GM19351 (cell line): ENCODE results near the gene SLMAP.

Experiments
- ATAC-seq: cut with Tn5 transposase; IDR thresholded peaks from one replicate; pipeline ENCODE4 v1.9.1; 2021; ENCODE audit warnings: mild to moderate bottlenecking, moderate library complexity; ENCODE audit not compliant: unreplicated experiment

The SLMAP gene

DNA sequence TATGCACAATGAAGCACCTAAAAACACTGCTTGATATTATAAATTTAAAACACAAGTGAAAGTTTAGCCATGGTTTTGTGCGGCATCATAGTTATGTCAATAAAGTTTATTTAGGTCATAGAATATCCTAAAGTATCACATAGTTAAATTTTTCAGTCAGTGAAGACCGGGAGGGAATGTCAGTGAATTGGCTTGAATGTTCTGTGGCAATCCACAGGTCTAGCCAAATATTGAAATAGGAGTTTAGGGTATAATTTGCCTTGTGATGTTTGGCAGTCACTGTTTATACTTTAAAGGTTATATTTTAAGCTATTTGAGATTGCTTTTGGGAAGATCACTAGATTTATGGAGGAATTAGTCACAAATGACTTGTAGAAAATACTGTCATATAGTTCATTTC, 172.4 kb downstream of the SLMAP start:
- ATAC-seq: no peak

DNA sequence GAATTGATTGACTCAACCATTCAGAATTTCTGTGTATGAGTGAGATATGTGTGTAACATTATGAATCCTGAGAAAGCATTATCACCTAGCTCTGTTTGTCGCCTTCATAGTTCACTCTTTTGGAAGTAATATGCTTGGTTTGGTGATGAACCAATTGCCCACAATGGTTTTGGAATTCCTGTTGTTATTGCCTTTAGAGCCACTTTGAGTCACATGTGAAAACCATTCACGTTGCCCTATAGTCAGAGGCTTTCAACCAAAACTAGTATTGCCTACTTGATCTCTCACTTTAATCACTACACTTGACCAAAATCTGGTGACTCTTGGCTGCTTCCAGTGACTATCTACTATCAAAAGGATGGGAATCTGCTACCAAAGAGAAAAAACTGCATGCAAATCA, 173.9 kb downstream of the SLMAP start:
- ATAC-seq: no peak

DNA sequence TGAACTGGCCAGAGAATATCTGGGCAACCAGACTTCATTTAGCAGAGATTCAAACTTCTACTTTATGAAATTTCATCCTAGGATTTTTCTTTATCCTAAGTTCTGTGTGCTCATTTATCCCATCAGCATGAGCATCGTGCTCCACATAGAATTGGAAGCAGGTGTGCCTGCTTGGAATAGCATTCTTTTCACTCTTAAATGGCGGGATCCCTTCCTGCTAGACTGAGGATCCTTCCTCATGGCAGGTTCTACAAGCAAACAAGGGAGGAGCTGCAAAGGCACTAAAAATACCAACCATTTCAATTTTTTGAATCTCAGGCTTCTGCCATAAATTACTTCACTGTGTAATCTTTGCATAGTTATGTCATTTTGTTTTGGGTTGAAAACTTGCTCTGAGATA, 177.5 kb downstream of the SLMAP start:
- no peak for ATAC-seq

DNA sequence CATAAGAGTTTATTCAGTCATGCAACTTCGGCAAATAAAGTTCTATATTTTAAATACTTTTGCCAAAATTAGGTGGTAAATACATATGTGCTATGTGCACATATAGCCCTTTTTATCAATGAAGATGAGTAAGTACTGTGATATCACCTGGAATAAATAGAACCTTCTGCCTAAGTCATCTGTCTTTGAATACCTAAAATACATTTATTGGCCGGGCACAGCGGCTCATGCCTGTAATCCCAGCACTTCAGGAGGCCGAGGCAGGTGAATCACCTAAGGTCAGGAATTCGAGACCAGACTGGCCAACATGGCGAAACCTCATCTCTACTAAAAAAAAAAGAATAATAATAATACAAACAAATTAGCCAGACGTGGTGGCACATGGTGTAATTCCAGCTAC, 178.3 kb downstream of the SLMAP start:
- no peak for ATAC-seq

DNA sequence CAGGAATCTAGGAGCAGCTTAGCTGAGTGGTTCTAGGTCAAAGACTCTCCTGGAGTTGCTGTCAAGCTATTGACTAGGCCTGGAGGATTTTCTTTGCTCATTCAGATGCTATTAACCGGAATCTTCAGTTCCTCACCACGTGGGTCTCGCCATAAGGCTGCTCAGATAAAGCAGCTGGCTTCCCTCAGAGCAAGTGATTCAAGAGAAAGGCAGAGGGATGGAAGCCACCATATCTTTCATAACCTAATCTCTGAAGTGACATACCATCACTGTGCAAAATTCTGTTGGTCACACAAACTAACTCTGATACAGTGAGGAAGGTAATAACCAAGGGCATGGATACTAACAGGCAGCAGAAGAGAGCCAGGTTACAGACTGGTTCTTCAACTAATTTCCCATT, 179.4 kb downstream of the SLMAP start:
- no peak for ATAC-seq

DNA sequence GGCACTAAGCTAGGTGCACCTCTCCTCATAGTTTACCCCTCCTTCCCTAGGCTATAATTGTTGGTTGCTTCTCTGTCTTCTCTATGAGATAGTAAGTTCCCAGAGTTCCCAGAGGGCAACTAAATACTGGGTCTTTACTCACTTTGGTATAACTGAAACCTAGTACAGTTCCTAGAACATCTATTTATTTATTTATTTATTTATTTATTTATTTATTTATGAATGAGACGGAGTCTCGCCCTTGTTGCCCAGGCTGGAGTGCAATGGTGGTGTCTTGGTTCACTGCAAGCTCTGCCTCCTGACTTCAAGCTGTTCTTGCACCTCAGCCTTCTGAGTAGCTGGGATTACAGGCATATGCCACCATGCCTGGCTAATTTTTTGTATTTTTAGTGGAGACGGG, 181.0 kb downstream of the SLMAP start:
- ATAC-seq: no peak

DNA sequence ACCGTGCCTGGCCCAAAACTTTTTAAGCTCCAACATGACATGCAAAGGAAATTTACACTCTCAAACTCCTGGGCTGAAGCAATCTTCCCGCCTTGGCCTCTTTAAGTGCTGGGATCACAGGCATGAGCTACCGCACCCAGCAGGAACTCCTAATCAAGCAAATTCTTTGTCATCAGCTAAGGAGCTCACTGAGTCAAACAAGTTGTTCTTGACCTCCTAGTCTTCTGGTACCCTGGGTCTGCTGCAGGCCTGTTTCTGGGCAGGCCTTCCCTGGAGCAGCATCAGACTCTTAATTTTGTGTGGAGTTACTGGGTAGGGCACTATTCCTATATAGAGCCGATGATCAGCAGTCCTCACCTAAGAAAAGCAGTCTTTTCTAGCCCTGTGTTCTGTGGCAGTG, 183.7 kb downstream of the SLMAP start:
- no peak for ATAC-seq

DNA sequence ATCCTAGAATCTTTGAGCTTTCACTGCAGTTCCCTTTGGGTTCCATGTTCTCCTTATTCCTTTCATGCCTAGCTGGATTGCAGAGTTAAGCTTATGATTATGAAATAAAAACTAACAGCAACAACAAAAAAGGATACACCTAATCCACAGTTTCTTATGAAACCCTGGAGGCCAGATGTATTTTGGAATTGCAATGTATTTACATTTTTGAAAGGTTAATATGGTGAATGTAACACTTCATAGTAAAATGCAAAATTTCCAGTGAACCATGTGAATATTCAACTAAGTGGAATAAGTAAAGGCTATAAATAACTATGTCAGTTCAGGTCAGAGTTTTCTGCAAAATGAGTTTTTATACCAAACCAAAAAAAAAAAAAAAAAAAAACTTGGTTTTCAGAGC, 186.3 kb downstream of the SLMAP start:
- ATAC-seq: no peak

DNA sequence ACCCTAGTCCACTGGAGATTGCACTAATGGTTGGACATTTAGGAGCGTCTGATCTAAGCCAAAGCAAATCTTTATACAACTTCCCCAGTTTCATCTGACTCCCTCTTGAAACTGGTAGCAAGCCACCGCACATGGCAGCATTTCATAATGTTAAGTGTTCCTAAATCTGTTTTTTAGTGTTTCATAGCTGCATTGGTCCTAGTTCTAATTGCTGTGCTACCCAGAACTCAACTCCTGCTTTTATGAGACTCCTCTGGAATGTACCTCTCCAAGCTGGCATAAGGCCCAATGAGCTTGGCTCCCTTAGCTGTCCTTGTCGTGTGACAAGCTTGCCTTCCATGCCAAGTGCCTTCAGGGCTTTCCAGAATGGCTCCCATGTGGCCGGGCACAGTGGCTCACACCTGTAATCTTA, 186.8 kb downstream of the SLMAP start:
- no peak for ATAC-seq

DNA sequence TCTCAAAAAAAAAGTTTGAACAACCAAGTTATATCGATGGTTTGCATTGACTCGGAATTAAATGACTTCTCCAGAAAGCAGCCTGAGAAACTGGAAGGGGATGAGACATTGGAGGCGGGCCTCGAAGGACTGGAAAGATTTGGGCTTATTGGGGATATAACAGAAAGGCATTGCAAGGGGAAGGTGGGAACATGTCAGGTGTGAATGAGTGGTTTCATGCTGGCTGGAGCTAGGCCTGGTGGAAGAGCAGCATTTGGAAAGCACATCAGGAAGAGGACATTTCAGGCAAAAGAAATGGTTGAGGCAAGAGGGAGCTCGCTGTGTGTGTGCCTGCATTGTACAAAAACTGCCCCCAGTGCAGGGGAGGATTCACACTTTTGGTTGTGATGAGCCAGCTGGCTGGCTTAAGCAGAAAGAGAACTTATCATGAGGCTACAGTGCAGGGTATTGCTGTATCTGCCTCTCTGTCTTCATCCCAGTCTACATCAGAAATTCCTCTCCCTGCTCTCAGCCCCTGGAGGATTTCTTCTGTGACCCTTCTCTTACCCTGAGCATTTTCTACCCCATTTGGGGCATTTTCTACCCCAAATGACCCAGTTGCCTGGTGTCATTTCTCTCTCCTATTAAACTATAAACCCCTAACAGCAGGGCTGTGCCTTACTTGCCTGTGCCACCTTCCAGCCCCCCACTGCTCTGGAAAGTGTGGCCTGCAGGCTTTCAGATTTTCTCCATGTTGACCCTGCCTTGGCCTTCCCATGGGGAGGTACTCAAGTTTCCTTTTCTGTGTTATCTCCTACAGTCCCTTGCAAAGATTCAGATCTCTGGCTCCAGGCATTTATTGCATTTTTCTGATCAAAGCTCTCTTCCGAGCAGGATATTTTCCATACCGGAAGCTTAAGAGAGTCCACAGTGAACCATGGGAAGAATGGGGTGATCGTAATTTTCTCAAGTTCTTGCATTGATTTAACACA, 187.7 kb downstream of the SLMAP start:
- ATAC-seq: no peak

DNA sequence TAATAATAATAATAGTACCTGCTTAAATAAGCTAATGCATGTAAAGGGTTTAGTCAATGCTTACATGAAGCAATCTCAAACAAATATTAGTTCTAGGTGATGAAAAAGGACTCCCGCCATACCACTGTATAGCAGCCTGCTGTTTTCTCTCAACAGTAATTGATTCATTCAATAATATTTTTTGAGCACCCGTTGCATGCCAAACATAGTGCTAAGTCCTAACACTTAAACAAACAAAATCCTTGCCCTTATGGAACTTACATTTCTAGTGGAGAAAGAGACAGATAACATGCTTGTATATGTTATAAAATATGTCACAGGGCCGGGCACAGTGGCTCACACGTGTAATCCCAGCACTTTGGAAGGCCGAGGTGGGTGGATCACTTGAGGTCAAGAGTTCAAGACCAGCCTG, 190.9 kb downstream of the SLMAP start:
- no peak for ATAC-seq

DNA sequence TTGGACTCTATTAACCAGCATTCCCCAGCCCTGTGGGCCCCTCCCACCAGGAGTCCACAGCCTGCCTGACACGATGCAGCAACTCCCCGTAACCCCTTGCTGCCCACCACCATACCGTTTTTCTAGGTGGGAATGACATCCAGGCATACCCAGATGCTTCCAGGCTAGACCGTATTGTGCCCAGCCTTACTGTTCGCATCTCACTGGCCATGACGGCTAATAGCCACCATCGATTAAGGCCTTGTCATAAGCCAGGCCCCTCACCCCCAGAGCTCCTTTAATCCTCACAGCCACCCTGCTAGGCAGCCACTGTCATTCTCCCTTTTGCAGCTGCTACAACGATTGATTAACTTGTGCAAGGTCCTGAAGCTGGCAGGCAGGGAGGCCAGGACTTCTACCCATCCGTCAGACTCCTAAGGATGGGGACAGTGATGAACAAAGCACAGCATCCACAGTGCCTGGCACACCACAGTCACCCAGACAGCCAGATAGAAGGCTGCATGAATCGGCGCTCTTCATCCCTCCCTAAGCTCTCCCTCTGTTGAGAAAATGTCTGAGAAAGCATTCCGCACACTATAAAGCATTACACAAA, 192.1 kb downstream of the SLMAP start:
- ATAC-seq: no peak

DNA sequence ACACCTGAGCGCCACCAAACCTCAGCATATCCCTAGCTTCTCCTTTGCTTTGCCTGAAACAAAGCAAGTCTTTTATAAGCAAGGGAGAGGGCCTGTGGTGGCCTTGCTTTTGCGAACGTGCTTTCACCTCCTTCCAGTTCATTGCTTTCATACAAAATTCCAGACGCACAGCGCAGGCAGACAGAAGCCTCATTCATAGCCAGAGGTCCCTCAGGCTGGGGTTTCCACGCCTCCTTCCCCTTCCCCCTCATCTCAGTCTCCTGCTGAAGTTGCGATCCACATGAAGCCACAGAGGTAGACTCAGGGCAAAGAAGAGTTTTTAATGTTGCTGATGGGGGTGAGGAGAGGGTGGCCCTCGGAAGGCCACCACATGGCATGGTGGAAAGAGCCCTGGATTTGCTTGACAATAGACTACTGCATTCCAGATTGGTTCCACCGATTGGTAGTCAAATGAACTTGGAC, 192.7 kb downstream of the SLMAP start:
- no peak for ATAC-seq

DNA sequence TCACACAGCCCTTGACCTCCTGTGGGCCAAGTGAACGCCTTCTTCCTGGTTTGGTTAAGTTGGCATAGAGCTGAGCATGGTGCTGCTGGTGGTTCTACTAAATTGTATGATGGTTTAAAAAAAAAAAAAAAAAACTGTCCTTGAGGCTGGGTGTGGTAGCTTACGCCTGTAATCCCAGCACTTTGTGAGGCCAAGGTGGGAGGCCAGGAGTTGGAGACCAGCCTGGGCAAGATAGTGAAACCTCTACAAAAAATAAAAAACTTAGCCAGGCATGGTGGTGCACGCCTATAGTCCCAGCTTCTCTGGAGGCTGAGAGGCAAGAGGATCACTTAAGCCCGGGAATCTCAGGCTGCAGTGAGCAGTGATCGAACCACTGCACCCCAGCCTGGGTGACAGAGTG, 193.2 kb downstream of the SLMAP start:
- no peak for ATAC-seq

DNA sequence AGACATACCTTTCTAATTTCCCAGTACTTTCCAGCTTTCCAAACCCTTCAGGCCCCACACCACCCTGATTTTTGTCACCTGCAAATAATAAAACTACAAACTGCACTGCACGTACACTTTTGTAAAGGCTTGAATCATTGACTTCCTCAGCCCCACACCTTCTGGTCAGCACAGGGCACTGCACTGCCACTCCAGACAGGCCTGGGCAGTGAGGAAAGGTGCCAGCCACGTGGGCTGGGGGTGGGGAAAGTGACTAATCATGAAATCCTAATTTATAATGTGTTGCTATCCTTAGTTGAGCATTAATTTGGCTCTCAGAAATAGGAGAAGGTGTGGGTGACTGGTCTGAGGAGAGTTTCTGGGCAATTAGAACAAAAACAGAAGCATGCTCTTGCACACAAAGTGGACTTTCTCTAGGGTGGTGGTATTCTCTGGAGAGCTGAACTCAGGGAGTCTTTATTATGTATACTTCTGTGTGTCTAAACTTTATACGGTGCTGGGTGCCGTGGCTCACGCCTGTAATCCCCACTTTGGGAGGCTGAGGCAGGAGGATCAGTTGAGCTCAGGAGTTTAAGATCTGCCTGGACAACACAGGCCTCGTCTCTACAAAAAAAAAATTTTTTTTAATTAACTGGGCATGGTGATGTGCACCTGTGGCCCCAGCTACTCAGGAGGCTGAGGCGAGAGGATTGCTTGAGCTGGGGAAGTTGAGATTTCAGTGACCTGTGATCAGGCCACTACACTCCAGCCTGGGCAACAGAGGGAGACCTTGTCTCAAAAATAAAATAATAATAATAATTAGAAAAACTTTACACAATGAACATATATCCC, 193.9 kb downstream of the SLMAP start:
- ATAC-seq: no peak

DNA sequence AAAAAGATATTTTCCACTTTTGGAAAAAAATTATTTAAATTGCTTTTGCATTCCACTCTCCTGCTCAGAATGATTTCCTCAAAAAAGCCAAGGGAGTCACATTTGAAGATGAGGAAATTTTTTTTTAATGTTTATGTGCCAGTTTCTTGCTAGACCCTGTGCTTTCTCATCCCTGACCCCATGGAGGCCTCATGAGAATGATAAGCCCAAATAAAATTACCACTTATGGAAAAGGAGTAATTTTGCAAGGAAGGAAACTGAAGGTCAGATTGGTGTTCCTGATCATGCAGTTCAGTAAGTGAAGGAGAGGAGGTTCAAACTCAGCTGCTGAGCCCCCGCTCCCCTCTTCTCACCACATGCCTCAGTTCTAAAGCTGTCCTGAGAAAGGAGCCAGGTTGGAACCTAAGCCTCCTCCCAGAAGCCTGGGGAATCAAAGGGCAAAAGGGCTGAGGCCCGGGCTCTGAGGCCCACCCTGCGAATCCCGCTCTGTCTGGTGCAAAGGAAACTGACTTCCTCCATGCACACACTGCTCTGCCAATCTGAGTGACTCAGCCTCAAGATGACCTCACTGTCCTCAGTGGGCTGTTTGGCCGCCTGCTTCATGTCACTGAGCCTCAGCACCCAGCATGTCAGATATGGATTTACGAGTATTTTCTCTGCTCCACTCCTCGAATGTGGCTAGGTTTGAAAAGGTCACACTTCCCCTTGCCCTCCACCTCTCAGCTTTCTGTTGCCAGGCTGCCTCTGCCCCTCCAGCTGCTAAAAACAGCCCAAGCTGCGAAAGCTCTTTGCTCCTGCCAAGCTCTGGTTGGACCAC, 195.2 kb downstream of the SLMAP start:
- ATAC-seq: no peak

DNA sequence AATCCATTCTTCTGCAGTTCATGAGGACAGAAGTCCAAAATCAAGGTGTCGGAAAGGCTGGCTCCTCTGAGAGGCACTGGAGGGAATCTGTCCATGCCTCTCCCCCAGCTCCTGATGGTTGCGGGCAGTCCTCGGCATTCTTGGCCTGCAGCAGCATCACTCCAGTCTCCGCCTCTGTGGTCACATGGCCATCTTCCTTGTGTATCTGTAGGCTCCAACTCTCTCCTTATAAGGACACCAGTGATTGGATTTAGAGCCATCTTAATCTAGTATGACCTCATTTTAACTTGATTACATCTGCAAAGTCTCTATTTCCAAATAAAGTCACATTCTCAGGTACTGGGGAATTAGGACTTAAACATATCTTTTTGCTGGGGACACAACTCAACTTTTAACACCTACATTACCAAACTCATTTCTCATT, 196.1 kb downstream of the SLMAP start:
- no peak for ATAC-seq

DNA sequence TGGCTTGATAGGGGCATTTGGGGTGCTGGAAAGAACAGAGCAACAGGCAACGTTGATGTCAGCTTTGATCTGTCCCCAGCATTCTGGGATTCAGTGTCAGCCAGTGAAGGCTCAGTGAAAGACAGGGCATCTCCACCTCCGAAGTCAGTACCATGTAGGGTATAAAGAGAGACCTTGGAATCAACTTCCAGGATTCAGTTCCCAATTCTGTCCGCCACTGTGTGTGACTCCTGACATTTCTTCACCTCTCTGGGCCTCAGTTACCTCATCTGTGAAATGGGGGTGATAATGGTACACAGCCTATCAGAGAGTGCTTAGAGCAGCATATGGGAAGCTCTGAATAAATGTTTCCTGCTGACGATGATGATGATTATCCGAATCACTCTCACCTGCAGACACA, 196.5 kb downstream of the SLMAP start:
- ATAC-seq: no peak

DNA sequence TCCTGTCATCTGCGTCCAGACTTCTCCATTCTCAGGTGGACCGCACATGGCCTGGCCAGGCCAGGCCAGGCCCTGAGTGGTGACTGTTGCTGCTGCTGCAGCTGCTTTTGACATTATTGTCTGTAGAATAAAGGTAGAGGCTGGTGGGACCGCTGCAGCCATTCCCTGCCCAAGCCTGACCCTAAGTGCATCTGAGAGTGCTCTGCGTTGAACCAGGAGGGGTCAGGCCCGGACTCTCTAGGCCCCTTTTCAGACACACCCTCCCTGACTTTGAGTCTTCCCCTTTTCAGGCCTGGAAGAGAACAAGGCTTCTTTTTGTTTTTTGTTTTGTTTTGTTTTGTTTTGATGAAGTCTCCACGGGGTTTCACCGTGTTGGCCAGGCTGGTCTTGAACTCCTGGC, 197.5 kb downstream of the SLMAP start:
- no peak for ATAC-seq

DNA sequence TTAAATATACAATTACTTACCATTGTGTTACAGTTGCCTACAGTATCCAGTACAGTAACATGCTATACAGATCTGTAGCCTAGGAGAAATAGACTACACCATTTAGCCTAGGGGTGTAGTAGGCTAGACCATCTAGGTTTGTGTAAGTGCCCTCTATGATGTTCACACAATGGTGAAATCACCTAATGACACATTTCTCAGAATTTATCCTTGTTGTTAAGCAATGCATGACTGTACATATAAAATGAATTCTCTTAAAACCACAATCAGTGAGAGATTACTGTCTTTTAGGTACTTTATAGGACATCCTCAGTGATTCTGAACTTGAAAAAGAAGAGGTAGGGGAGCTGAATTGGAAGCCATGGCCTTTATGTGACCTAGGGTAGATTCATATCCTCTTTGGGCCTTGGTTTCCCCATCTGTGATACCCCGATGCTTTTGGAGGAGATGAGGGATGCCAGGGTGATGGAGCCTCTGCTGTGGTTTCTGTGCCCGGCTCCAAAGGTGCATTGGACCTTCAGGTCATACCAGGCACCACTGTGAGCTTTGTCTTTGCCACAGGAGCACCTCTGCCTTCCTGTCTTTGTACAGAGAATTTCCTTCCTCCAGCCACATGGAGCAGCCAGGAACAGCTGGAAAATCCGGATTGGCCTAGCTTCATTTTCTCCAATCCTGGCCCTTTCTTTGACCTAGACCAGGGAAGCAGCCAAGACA, 200.2 kb downstream of the SLMAP start:
- no peak for ATAC-seq
